ENCODE measurements around the gene SHISA9. TPM values are rescaled to one million over a fixed set of nuclear protein-coding genes. Genes with fewer than 3 reads are reported as not detected.

SHISA9 gene
- total RNA-seq, 1 experiment from 2014 or later: not detected

DNA sequence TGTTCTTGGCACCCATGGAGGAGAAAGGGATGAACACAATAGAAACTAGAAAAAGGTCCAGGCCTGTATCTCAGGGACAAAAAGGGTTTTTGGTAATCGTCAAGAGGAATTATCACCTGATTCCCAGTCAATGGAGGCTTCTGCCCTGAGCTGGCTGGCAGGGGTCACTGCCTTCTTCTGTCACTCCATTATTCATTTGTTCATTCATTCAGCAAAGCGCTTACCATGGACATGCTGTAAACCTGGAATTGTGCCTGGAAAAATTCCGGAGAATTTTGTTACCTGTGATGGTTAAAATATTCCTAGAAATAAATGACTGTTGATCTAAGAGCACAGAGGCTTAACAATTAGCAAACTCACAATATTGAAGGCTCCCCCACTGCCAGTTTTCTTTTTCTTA, 212.3 kb downstream of the SHISA9 start:
- Histone ChIP-seq H3K27me3 (ENCODE audit: insufficient read depth, low read length) (no peaks in the 10 kb centered on the region), H3K36me3 (ENCODE audit: control insufficient read depth in 1 of 2, insufficient read depth in 2 of 2, low read length in 2 of 2) (no peaks in the 10 kb centered on the region), H3K79me2 (ENCODE audit: insufficient read depth, low read length) (no peaks in the 10 kb centered on the region), H3K4me3 (replicated peaks in 1 of 2; ENCODE audit: low read depth in 1 of 2, low read length in 2 of 2) (no peak overlapping the region), H3K4me2 (ENCODE audit: low read length) (no peak overlapping the region), H3K9me3 (ENCODE audit: control insufficient read depth in 1 of 2, insufficient read depth in 1 of 2, low read depth in 1 of 2, low read length in 2 of 2) (no peaks in the 10 kb centered on the region), H2AFZ (ENCODE audit: low read depth, low read length, poor library complexity, severe bottlenecking) (no peak overlapping the region), H3K4me1 (ENCODE audit: control insufficient read depth in 1 of 2, insufficient read depth in 2 of 2, low read length in 2 of 2) (peaks cover 0 to 8% of the 10 kb centered on the region in 2 experiments; a peak in 1 of 4 replicates), H3K9ac (ENCODE audit: low read length) (no peak overlapping the region), H4K20me1 (ENCODE audit: insufficient read depth) (no peaks in the 10 kb centered on the region), H3K9me2 (ENCODE audit: insufficient read depth) (no peaks in the 10 kb centered on the region), H3K27ac (ENCODE audit: low read depth, low read length) (no peak overlapping the region)
- ChIA-PET POLR2A (no interaction called here), RAD21 (ENCODE audit: low non-redundant PET in 1 of 2, low total read pairs in 2 of 2, uncharacterized antibody in 2 of 2, unreplicated experiment in 2 of 2) (no interaction called here), CTCF (no interaction called here)
- TF ChIP-seq POLR2A (IDR thresholded peaks at IDR 0.05; ENCODE audit: borderline replicate concordance, extremely low read depth, insufficient read depth, insufficient read length) (no peak), EGR1 (IDR thresholded peaks at IDR 0.05; ENCODE audit: low read depth) (no peak), ZNF274 (IDR thresholded peaks at IDR 0.05; ENCODE audit: low read depth, low read length) (no peak), SIN3A (IDR thresholded peaks at IDR 0.05; ENCODE audit: low read depth) (no peak), YY1 (IDR thresholded peaks at IDR 0.05; ENCODE audit: extremely low read depth, insufficient replicate concordance, low read depth, low read length) (no peak), SP1 (IDR thresholded peaks at IDR 0.05; ENCODE audit: low read depth) (no peak), EZH2phosphoT487 (IDR thresholded peaks at IDR 0.05; ENCODE audit: borderline replicate concordance) (no peak)
- TF ChIP-seq, protein P1, sequence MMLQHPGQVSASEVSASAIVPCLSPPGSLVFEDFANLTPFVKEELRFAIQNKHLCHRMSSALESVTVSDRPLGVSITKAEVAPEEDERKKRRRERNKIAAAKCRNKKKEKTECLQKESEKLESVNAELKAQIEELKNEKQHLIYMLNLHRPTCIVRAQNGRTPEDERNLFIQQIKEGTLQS (IDR thresholded peaks at IDR 0.05): no peak
- TF ChIP-seq, protein P2, sequence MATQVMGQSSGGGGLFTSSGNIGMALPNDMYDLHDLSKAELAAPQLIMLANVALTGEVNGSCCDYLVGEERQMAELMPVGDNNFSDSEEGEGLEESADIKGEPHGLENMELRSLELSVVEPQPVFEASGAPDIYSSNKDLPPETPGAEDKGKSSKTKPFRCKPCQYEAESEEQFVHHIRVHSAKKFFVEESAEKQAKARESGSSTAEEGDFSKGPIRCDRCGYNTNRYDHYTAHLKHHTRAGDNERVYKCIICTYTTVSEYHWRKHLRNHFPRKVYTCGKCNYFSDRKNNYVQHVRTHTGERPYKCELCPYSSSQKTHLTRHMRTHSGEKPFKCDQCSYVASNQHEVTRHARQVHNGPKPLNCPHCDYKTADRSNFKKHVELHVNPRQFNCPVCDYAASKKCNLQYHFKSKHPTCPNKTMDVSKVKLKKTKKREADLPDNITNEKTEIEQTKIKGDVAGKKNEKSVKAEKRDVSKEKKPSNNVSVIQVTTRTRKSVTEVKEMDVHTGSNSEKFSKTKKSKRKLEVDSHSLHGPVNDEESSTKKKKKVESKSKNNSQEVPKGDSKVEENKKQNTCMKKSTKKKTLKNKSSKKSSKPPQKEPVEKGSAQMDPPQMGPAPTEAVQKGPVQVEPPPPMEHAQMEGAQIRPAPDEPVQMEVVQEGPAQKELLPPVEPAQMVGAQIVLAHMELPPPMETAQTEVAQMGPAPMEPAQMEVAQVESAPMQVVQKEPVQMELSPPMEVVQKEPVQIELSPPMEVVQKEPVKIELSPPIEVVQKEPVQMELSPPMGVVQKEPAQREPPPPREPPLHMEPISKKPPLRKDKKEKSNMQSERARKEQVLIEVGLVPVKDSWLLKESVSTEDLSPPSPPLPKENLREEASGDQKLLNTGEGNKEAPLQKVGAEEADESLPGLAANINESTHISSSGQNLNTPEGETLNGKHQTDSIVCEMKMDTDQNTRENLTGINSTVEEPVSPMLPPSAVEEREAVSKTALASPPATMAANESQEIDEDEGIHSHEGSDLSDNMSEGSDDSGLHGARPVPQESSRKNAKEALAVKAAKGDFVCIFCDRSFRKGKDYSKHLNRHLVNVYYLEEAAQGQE (IDR thresholded peaks at IDR 0.05; ENCODE audit: low read depth): no peak
- intact Hi-C loops (cut with micrococcal nuclease): no loop called here
- BruUV-seq (replicated peaks): no TSS peak
- ATAC-seq (no peak), DNase-seq (ENCODE audit: low read depth, low spot score) (no peak)
